HepG2 (cell line): ENCODE measurements around the gene C1orf35. TPM values are rescaled to one million over a fixed set of nuclear protein-coding genes. Genes with fewer than 3 reads are reported as not detected.

Experiments
- AGO1 ChIP-seq: fragments of 200-400 bp; formaldehyde crosslinking; IDR thresholded peaks from 2 replicates; pipeline ENCODE4 v1.6.1; 2017; ENCODE audit warnings: mild to moderate bottlenecking, low read depth, low read length, moderate library complexity; ENCODE audit not compliant: poor library complexity, severe bottlenecking
- CENPT ChIP-seq: sonication (generic); formaldehyde crosslinking; IDR thresholded peaks from 2 replicates; pipeline ENCODE4 v1.8.0; 2022; ENCODE audit warnings: low read depth, mild to moderate bottlenecking, moderate library complexity, missing genetic modification reagents
- CENPX ChIP-seq: sonication (generic); formaldehyde crosslinking; IDR thresholded peaks from 2 replicates; pipeline ENCODE4 v1.9.0; 2021; ENCODE audit warnings: mild to moderate bottlenecking, missing genetic modification reagents, moderate library complexity
- GFI1 ChIP-seq: sonication (generic); formaldehyde crosslinking; IDR thresholded peaks from 2 replicates; pipeline ENCODE4 v1.5.0; 2020; ENCODE audit warnings: missing genetic modification reagents, mild to moderate bottlenecking, borderline replicate concordance
- HMGA1 ChIP-seq: sonication (generic); formaldehyde crosslinking; conservative IDR thresholded peaks from 2 replicates; pipeline ENCODE4 v1.4.0; 2020; ENCODE audit warnings: missing genetic modification reagents
- MAZ ChIP-seq, 2 experiments: sonication (generic) in 1 of 2; formaldehyde crosslinking in 1 of 2; IDR thresholded peaks; 2 replicates each; pipeline versions ENCODE4 v1.5.0 to v1.6.1; 2012 to 2020; ENCODE audit warnings: low read depth in 2 of 2, mild to moderate bottlenecking in 2 of 2, borderline replicate concordance in 1 of 2, improper control_type of control experiment in 1 of 2, low read length in 1 of 2, missing genetic modification reagents in 1 of 2, moderate library complexity in 1 of 2
- NONO ChIP-seq, 2 experiments: fragments of 450-650 bp in 1 of 2; sonication (generic) in 1 of 2; formaldehyde crosslinking in 1 of 2; IDR thresholded peaks in 1 of 2; conservative IDR thresholded peaks in 1 of 2; 2 replicates each; pipeline versions ENCODE4 v1.6.1 to v1.8.0; 2017 to 2022; ENCODE audit warnings: mild to moderate bottlenecking in 1 of 2, missing genetic modification reagents in 1 of 2, moderate library complexity in 1 of 2
- SIX1 ChIP-seq: sonication (generic); formaldehyde crosslinking; IDR thresholded peaks from 2 replicates; pipeline ENCODE4 v1.4.0; 2020; ENCODE audit warnings: missing genetic modification reagents, borderline replicate concordance
- SPEN ChIP-seq: sonication (generic); formaldehyde crosslinking; IDR thresholded peaks from 2 replicates; pipeline ENCODE4 v1.5.1; 2020; ENCODE audit warnings: low read depth, mild to moderate bottlenecking, missing genetic modification reagents
- TBX2 ChIP-seq: sonication (generic); formaldehyde crosslinking; IDR thresholded peaks from 2 replicates; pipeline ENCODE4 v1.5.0; 2020; ENCODE audit warnings: missing genetic modification reagents, mild to moderate bottlenecking, borderline replicate concordance
- ZFP82 ChIP-seq: sonication (generic); formaldehyde crosslinking; IDR thresholded peaks from 2 replicates; pipeline ENCODE4 v1.5.1; 2020; ENCODE audit warnings: mild to moderate bottlenecking, missing genetic modification reagents, borderline replicate concordance
- ZNF180 ChIP-seq: sonication (generic); formaldehyde crosslinking; IDR thresholded peaks from 2 replicates; pipeline ENCODE4 v1.4.0; 2020; ENCODE audit warnings: low read depth, missing genetic modification reagents, borderline replicate concordance
- ZNF577 ChIP-seq: sonication (generic); formaldehyde crosslinking; IDR thresholded peaks from 2 replicates; pipeline ENCODE4 v1.4.0; 2020; ENCODE audit warnings: mild to moderate bottlenecking, low read depth, missing genetic modification reagents, borderline replicate concordance
- ZNF589 ChIP-seq: sonication (generic); formaldehyde crosslinking; conservative IDR thresholded peaks from 2 replicates; pipeline ENCODE4 v1.8.0; 2022; ENCODE audit warnings: mild to moderate bottlenecking, moderate library complexity, missing genetic modification reagents
- ZNF652 ChIP-seq: IDR thresholded peaks from 2 replicates; pipeline ENCODE4 v1.6.1; 2016; ENCODE audit warnings: low read depth, borderline replicate concordance
- ZNF768 ChIP-seq: sonication (generic); formaldehyde crosslinking; IDR thresholded peaks from 2 replicates; pipeline ENCODE4 v1.4.0; 2020; ENCODE audit warnings: missing genetic modification reagents
- ZNF772 ChIP-seq: sonication (generic); formaldehyde crosslinking; IDR thresholded peaks from 2 replicates; pipeline ENCODE4 v1.5.0; 2020; ENCODE audit warnings: mild to moderate bottlenecking, missing genetic modification reagents
- polyA plus RNA-seq, 8 experiments: library from polyadenylated mRNA; depleted of rRNA in 3 of 8; stranded (reverse) in 7 of 8; unstranded in 1 of 8; fragments of >200 nt; fragmentation: Illumina TruSeq in 4 of 8; extraction: Trizol in 4 of 8; gene quantifications; 2 replicates each; pipeline versions ENCODE4 v1.2.1 to v1.2.3, GENCODE V29; 2011 to 2016; ENCODE audit warnings: low read depth in 4 of 8, missing spikeins in 1 of 8, mixed read lengths in 1 of 8; ENCODE audit not compliant: insufficient read depth in 1 of 8
- total RNA-seq, 5 experiments: library from RNA; depleted of rRNA; stranded (reverse); fragments of >200 nt; fragmentation: Illumina TruSeq; extraction: Trizol; gene quantifications; 2 replicates each; pipeline ENCODE4 v1.2.3, GENCODE V29; 2016; ENCODE audit warnings: low read depth in 1 of 5
- TF ChIP-seq, protein P1 (sequence below): sonication (generic); formaldehyde crosslinking; IDR thresholded peaks from 2 replicates; pipeline ENCODE4 v1.5.1; 2020; ENCODE audit warnings: mild to moderate bottlenecking, missing genetic modification reagents, borderline replicate concordance
- TF ChIP-seq, protein P2 (sequence below): sonication (generic); formaldehyde crosslinking; IDR thresholded peaks from 2 replicates; pipeline ENCODE4 v1.4.0; 2020; ENCODE audit warnings: missing genetic modification reagents
- TF ChIP-seq, protein P3 (sequence below): sonication (generic); formaldehyde crosslinking; IDR thresholded peaks from 2 replicates; pipeline ENCODE4 v1.8.0; 2023; ENCODE audit warnings: mild to moderate bottlenecking, missing genetic modification reagents
- TF ChIP-seq, protein P4 (sequence below): sonication (generic); formaldehyde crosslinking; conservative IDR thresholded peaks from 2 replicates; pipeline ENCODE4 v1.4.0; 2020; ENCODE audit warnings: missing genetic modification reagents
- TF ChIP-seq, protein P5 (sequence below): sonication (generic); formaldehyde crosslinking; IDR thresholded peaks from 2 replicates; pipeline ENCODE4 v1.5.0; 2020; ENCODE audit warnings: missing genetic modification reagents

C1orf35 gene
- total and polyA plus RNA-seq, 2 of the 13 experiments (the other 11 are each of a cell fraction or from before 2014, with no cell fraction given) = 8.1 to 19.3 TPM

DNA sequence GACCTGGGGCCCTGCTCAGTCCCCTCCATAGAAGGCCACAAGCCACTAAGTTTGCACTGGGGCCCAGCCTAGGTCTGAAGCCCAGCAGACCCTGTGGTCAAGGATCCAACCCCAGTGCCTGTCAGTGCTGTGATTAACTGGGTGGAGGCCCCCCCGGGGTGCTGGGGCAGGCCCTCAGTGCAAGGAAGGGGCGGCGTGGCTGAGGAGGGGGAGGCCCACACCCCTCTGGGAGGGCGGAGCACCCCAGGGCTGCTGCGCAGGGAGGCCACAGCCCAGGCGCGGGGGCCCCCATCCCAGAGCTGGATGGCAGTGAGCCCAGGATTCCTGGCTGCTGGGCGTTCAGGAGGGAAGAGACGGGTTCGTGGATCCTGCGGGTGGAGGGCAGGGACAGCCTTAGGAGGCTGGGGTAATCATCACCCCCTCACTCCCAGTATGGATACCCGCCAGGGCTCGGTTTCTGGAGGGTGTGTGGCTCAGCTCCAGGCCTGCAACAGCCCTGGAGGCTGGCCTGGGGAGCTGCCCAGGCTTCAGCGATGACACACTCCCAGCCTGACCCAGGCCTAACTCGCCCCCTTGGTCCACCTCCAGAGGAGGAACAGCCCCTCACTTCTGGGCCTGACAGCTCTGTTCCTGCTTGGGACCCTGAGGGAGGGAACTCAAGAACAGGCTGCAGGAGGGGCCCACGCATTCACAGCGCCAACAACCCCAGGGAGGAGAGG, 47.5 kb upstream of the C1orf35 start (continued):
- TF ChIP-seq, protein P1, sequence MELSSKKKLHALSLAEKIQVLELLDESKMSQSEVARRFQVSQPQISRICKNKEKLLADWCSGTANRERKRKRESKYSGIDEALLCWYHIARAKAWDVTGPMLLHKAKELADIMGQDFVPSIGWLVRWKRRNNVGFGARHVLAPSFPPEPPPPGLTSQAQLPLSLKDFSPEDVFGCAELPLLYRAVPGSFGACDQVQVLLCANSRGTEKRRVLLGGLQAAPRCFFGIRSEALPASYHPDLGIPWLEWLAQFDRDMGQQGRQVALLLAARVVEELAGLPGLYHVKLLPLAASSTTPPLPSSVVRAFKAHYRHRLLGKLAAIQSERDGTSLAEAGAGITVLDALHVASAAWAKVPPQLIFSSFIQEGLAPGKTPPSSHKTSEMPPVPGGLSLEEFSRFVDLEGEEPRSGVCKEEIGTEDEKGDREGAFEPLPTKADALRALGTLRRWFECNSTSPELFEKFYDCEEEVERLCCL (CRISPR knock-in tag) = no peak
- TF ChIP-seq ZNF180 (no peak), AGO1 (peak; percentile 0), ZNF589 (CRISPR knock-in tag) (no peak), TBX2 (peak; percentile 74), HMGA1 (no peak), CENPT (CRISPR knock-in tag) (no peak), NONO (IDR thresholded peaks at IDR 0.05) (no peak), NONO (CRISPR knock-in tag; conservative IDR thresholded peaks at IDR 0.05) (peak; percentile 41; the same call in 1 of the 2 replicates), ZNF772 (CRISPR knock-in tag) (peak; percentile 68; the same call in 1 of the 2 replicates), ZFP82 (CRISPR knock-in tag) (no peak), SIX1 (CRISPR knock-in tag) (0 out of 2 replicates have a peak, but pooled peaks have one; percentile 18), ZNF768 (CRISPR knock-in tag) (no peak), ZNF652 (no peak), ZNF577 (CRISPR knock-in tag) (no peak), CENPX (no peak), SPEN (CRISPR knock-in tag) (no peak), GFI1 (peak; percentile 33; the same call in 1 of the 2 replicates), MAZ (IDR thresholded peaks at IDR 0.05; ENCODE audit: borderline replicate concordance, low read depth, low read length) (no peak), MAZ (CRISPR knock-in tag; IDR thresholded peaks at IDR 0.05; ENCODE audit: low read depth) (peak; percentile 55; the same call in 1 of the 2 replicates)
- TF ChIP-seq, protein P2, sequence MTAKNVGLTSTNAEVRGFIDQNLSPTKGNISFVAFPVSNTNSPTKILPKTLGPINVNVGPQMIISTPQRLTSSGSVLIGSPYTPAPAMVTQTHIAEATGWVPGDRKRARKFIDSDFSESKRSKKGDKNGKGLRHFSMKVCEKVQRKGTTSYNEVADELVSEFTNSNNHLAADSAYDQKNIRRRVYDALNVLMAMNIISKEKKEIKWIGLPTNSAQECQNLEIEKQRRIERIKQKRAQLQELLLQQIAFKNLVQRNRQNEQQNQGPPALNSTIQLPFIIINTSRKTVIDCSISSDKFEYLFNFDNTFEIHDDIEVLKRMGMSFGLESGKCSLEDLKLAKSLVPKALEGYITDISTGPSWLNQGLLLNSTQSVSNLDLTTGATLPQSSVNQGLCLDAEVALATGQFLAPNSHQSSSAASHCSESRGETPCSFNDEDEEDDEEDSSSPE (CRISPR knock-in tag) = no peak
- TF ChIP-seq, protein P3, sequence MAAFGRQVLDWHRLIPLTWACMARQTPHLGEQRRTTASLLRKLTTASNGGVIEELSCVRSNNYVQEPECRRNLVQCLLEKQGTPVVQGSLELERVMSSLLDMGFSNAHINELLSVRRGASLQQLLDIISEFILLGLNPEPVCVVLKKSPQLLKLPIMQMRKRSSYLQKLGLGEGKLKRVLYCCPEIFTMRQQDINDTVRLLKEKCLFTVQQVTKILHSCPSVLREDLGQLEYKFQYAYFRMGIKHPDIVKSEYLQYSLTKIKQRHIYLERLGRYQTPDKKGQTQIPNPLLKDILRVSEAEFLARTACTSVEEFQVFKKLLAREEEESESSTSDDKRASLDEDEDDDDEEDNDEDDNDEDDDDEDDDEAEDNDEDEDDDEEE (CRISPR knock-in tag) = no peak
- TF ChIP-seq, protein P4, sequence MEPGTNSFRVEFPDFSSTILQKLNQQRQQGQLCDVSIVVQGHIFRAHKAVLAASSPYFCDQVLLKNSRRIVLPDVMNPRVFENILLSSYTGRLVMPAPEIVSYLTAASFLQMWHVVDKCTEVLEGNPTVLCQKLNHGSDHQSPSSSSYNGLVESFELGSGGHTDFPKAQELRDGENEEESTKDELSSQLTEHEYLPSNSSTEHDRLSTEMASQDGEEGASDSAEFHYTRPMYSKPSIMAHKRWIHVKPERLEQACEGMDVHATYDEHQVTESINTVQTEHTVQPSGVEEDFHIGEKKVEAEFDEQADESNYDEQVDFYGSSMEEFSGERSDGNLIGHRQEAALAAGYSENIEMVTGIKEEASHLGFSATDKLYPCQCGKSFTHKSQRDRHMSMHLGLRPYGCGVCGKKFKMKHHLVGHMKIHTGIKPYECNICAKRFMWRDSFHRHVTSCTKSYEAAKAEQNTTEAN (CRISPR knock-in tag) = no peak
- TF ChIP-seq, protein P5, sequence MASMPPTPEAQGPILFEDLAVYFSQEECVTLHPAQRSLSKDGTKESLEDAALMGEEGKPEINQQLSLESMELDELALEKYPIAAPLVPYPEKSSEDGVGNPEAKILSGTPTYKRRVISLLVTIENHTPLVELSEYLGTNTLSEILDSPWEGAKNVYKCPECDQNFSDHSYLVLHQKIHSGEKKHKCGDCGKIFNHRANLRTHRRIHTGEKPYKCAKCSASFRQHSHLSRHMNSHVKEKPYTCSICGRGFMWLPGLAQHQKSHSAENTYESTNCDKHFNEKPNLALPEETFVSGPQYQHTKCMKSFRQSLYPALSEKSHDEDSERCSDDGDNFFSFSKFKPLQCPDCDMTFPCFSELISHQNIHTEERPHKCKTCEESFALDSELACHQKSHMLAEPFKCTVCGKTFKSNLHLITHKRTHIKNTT (CRISPR knock-in tag) = no peak
